PFSK-1 (cell line): Measurements from ENCODE around the gene CYP2W1.

Experiments used
- POLR2AphosphoS5 ChIP-seq: IDR thresholded peaks from 2 replicates; pipeline ENCODE4 v1.6.1; 2012; ENCODE audit warnings: low read depth, mild to moderate bottlenecking, control low read depth, low read length, moderate library complexity
- REST ChIP-seq, 2 experiments: IDR thresholded peaks; 2 replicates each; pipeline versions ENCODE4 v1.6.1 to v1.8.0; 2011 to 2012; ENCODE audit warnings: low read depth in 2 of 2, low read length in 2 of 2, control low read depth in 1 of 2, inconsistent platforms in 1 of 2, mild to moderate bottlenecking in 1 of 2, moderate library complexity in 1 of 2; ENCODE audit not compliant: insufficient read depth in 1 of 2

GRCh38 chr7:1010226-1010625 is 27.2 kb downstream of the CYP2W1 start:
- no peak for TF ChIP-seq REST (IDR thresholded peaks at IDR 0.05; ENCODE audit: insufficient read depth in 1 of 2, low read depth in 2 of 2, low read length in 2 of 2)
- TF ChIP-seq POLR2AphosphoS5, result no peak
